KMS-11 (cell line): ENCODE data around the gene FAHD2A.
"Not testable (repeated sequence)": the region's sequence is repeated elsewhere in the genome, so short reads cannot be mapped to it uniquely, and the experiment has no call there.

Experiments used
- H2AFZ ChIP-seq: fragments of 200-600 bp; sonication (generic); 2 replicates; pipeline ENCODE4 v1.6.1; 2016; ENCODE audit warnings: antibody characterized with exemption, mixed run types, low read depth
- H3K27ac ChIP-seq: fragments of 200-600 bp; sonication (generic); 2 replicates; pipeline ENCODE4 v1.6.1; 2016; ENCODE audit warnings: mild to moderate bottlenecking, mixed run types
- H3K27me3 ChIP-seq: fragments of 200-600 bp; sonication (generic); 2 replicates; pipeline ENCODE4 v1.6.1; 2017; ENCODE audit warnings: mild to moderate bottlenecking, low read depth, mixed run types, moderate library complexity; ENCODE audit not compliant: insufficient read depth
- H3K36me3 ChIP-seq: fragments of 200-600 bp; sonication (generic); 2 replicates; pipeline ENCODE4 v1.6.1; 2017; ENCODE audit warnings: mild to moderate bottlenecking, mixed run types; ENCODE audit not compliant: insufficient read depth
- H3K4me1 ChIP-seq: fragments of 200-600 bp; sonication (generic); 2 replicates; pipeline ENCODE4 v1.6.1; 2016; ENCODE audit warnings: mild to moderate bottlenecking, low read depth, mixed run types; ENCODE audit not compliant: poor library complexity, severe bottlenecking
- H3K4me2 ChIP-seq: fragments of 200-600 bp; sonication (generic); 2 replicates; pipeline ENCODE4 v1.7.0; 2016; ENCODE audit warnings: mild to moderate bottlenecking, mixed run types
- H3K4me3 ChIP-seq: fragments of 200-600 bp; sonication (generic); IDR thresholded peaks from 2 replicates; pipeline ENCODE4 v1.6.1; 2017; ENCODE audit warnings: low read depth, low read length, mixed read lengths; ENCODE audit not compliant: insufficient read depth
- H3K79me2 ChIP-seq: fragments of 200-600 bp; sonication (generic); 2 replicates; pipeline ENCODE4 v1.6.1; 2016; ENCODE audit warnings: low read depth, mixed run types; ENCODE audit not compliant: insufficient read depth
- H3K9ac ChIP-seq: fragments of 200-600 bp; sonication (generic); 2 replicates; pipeline ENCODE4 v1.6.1; 2016; ENCODE audit warnings: mild to moderate bottlenecking, mixed run types
- H4K20me1 ChIP-seq: fragments of 200-600 bp; sonication (generic); 2 replicates; pipeline ENCODE4 v1.6.1; 2016; ENCODE audit warnings: mild to moderate bottlenecking, mixed run types; ENCODE audit not compliant: insufficient read depth
- TF ChIP-seq, protein P1 (sequence below): fragments of 200-600 bp; sonication (generic); conservative IDR thresholded peaks from 2 replicates; pipeline ENCODE4 v1.6.1; 2017; ENCODE audit warnings: low read depth, mild to moderate bottlenecking, antibody characterized with exemption, low read length, moderate library complexity, mixed read lengths

FAHD2A gene

DNA sequence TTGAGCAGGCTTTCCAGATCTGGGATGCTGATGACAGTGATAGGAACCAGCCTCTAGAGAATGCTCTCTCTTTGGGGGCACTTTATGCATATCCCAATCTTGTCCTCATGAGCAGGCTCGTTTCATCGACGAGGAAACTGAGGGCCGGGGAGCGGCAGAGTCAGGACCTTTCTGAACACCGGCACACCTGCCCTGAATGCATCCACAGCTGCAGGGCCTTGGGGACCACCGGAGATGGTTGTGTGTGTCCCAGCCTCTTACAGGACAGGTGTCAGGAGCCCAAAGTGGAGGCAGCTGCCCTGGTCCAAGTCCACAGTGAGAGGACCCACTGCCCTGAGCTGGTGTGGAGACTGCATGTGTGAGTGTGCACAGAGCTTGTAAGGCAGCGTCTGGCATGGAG is 47.6 kb upstream of the FAHD2A start:
- H2AFZ ChIP-seq, result no peak overlapping the region
- no peaks in the 10 kb centered on the region for H3K79me2 ChIP-seq
- no peaks in the 10 kb centered on the region for H3K36me3 ChIP-seq
- no peak overlapping the region for H3K9ac ChIP-seq
- no peaks in the 10 kb centered on the region for H3K27me3 ChIP-seq
- H4K20me1 ChIP-seq, result no peaks in the 10 kb centered on the region
- no peaks in the 10 kb centered on the region for H3K4me1 ChIP-seq
- TF ChIP-seq, protein P1, sequence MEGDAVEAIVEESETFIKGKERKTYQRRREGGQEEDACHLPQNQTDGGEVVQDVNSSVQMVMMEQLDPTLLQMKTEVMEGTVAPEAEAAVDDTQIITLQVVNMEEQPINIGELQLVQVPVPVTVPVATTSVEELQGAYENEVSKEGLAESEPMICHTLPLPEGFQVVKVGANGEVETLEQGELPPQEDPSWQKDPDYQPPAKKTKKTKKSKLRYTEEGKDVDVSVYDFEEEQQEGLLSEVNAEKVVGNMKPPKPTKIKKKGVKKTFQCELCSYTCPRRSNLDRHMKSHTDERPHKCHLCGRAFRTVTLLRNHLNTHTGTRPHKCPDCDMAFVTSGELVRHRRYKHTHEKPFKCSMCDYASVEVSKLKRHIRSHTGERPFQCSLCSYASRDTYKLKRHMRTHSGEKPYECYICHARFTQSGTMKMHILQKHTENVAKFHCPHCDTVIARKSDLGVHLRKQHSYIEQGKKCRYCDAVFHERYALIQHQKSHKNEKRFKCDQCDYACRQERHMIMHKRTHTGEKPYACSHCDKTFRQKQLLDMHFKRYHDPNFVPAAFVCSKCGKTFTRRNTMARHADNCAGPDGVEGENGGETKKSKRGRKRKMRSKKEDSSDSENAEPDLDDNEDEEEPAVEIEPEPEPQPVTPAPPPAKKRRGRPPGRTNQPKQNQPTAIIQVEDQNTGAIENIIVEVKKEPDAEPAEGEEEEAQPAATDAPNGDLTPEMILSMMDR, result no peak
- H3K27ac ChIP-seq, result no peak overlapping the region
- H3K4me3 ChIP-seq, result no peak overlapping the region
- no peak overlapping the region for H3K4me2 ChIP-seq

GRCh38 chr2:95355486-95355885 is 47.0 kb upstream of the FAHD2A start:
- H4K20me1 ChIP-seq, H3K4me3 ChIP-seq, H3K4me1 ChIP-seq, H3K27me3 ChIP-seq, H3K9ac ChIP-seq, H3K79me2 ChIP-seq, H2AFZ ChIP-seq, H3K36me3 ChIP-seq, H3K4me2 ChIP-seq, H3K27ac ChIP-seq: not testable (repeated sequence)

DNA sequence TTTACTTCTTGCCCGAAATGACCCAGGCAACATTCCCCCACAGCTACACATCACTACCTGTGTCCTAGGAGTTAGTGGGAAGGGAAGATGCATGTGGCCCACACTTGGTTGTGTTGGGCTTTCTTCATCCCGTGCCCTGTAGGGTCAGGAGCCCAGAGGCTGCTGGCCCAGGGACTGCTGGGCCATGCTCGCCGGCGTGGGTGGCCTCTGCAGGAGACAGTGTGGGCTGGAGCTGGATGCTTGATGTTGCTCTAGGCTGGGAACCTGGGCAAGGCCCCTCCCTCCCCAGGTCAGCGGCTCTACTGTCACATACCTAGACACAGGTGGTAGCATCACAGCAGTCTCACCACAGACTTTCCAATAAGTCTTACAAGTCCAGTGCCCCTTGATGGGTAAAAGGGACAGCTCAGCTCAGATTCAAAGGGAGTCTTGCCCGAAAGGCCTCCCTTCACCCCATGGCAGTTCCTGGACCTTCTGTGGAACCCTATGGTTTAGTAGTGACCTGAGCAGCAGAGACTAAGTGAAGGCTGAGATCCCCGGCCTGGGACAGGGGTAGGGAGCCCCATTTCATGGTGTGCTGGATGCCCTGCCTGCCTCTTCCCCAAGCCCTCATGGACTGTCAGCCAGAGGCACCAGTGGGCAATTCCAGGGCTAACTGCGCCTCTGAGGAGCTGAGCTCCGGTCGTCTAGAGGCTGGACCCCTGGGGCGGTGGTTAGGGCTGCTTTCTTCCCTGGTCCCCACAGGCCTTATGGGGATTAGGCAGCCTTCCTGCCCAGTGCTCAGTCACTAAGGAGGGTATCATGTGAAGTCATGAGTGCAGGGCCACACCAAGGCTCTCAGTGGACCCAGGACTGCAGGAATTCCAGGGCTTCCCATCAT is 45.4 kb upstream of the FAHD2A start:
- H3K4me3 ChIP-seq, result no peak overlapping the region
- no peaks in the 10 kb centered on the region for H3K36me3 ChIP-seq
- TF ChIP-seq, protein P1, result no peak
- H3K79me2 ChIP-seq, result no peaks in the 10 kb centered on the region
- no peak overlapping the region for H2AFZ ChIP-seq
- no peak overlapping the region for H3K9ac ChIP-seq
- no peaks in the 10 kb centered on the region for H4K20me1 ChIP-seq
- no peak overlapping the region for H3K27ac ChIP-seq
- no peaks in the 10 kb centered on the region for H3K27me3 ChIP-seq
- H3K4me1 ChIP-seq, result no peaks in the 10 kb centered on the region
- no peak overlapping the region for H3K4me2 ChIP-seq

- Histone ChIP-seq H3K4me1 (no peaks in the 10 kb centered on the region), H3K9ac (no peak overlapping the region), H3K79me2 (no peaks in the 10 kb centered on the region), H3K4me3 (no peak overlapping the region), H3K27me3 (no peaks in the 10 kb centered on the region), H3K27ac (no peak overlapping the region), H4K20me1 (no peaks in the 10 kb centered on the region), H2AFZ (no peak overlapping the region), H3K36me3 (no peaks in the 10 kb centered on the region), H3K4me2 (no peak overlapping the region)
- TF ChIP-seq, protein P1, result no peak
These were observed 44.7 kb upstream of the FAHD2A start for GRCh38 chr2:95357717-95358280.

DNA sequence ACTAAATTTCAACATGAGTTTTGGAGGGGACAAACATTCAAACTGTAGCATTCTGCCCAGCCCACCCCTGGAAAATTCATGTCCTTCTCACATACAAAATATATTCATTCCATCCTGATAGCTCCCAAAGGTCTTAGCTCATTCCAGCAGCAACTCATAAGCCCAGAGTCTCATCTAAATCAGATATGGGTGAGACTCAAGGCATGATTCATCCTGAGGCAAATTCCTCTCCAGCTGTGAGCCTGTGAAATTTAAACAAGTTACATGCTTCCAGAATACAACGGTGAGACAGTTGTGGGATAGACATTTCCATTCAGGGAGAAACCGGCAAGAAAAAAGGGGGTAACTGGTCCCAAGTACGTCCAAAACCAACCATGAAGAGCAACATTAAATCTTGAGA is 43.5 kb upstream of the FAHD2A start:
- Histone ChIP-seq H4K20me1 (no peaks in the 10 kb centered on the region), H3K27me3 (no peaks in the 10 kb centered on the region), H3K27ac (no peak overlapping the region), H3K4me2 (no peak overlapping the region), H3K4me3 (no peak overlapping the region), H2AFZ (no peak overlapping the region), H3K9ac (no peak overlapping the region), H3K79me2 (no peaks in the 10 kb centered on the region), H3K36me3 (no peaks in the 10 kb centered on the region), H3K4me1 (no peaks in the 10 kb centered on the region)
- TF ChIP-seq, protein P1, result no peak
